ENCODE results near the gene TMEM52.
A peak's percentile ranks its signal among the peaks of the same experiment; 100 is the strongest.

DNA sequence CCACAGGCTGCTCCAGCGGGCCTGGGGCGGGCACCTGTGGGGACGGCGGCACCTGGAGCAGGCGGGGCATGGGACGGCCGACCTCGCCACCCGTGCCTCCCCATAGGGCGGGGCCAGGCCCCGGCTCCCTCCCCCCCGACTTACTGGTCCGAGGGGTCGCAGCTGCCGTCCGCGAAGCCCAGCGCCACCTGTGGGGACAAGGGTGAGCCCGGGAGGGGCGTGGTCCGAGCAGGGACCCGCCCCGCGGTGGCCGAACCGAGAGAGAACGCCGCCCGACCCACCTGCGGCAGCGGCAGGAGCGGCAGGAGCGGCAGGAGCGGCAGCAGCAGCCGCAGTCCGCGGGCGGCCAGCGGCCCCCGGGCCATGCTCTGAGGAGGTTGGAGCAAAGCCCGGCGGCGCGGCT, at the start of gene TMEM52:
- no peak for TF ChIP-seq POLR2A (IDR thresholded peaks at IDR 0.05)
- peak in 1 of 3 donors; percentile 62 for TF ChIP-seq POLR2AphosphoS5 (IDR thresholded peaks at IDR 0.05)
- TF ChIP-seq, protein P1, sequence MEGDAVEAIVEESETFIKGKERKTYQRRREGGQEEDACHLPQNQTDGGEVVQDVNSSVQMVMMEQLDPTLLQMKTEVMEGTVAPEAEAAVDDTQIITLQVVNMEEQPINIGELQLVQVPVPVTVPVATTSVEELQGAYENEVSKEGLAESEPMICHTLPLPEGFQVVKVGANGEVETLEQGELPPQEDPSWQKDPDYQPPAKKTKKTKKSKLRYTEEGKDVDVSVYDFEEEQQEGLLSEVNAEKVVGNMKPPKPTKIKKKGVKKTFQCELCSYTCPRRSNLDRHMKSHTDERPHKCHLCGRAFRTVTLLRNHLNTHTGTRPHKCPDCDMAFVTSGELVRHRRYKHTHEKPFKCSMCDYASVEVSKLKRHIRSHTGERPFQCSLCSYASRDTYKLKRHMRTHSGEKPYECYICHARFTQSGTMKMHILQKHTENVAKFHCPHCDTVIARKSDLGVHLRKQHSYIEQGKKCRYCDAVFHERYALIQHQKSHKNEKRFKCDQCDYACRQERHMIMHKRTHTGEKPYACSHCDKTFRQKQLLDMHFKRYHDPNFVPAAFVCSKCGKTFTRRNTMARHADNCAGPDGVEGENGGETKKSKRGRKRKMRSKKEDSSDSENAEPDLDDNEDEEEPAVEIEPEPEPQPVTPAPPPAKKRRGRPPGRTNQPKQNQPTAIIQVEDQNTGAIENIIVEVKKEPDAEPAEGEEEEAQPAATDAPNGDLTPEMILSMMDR (IDR thresholded peaks at IDR 0.05 in 8 of 11, conservative IDR thresholded peaks at IDR 0.05 in 3 of 11) = peak in 3 of 11 experiments; percentile 5 to 36 (median 6)

Data from spleen (tissue), 7 donors.